ENCODE results near the gene KCNC4. TPM values are rescaled to one million over a fixed set of nuclear protein-coding genes. Genes with fewer than 3 reads are reported as not detected.

Gene KCNC4
- polyA plus RNA-seq, 1 donor from 2014 or later = 0.57 TPM

DNA sequence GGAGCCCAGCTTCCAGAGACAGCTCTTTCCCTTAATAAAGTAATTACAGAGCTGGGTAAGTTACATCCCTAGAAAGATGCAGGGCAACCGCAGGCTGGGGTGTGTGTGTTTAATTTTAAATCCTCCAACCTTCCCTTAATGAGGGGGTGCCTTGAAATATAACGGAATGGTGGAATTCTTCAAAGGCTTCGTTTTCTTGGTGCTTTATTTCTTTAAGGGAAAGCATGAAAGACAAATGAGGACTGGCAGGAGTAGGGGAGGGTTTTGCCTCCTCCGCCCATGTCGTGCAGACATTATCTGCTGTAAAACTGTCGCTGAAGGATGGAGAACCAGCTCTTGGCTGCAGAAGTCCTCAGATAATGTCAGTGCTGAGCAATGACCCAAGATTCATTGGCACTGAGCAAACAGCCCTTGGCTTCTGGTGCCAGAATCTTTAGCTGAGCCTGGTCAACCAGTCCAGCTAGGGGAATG is 44.3 kb upstream of the KCNC4 start:
- Histone ChIP-seq H3K27me3 (ENCODE audit: insufficient read depth, low read depth, low read length) (no peaks in the 10 kb centered on the region), H3K27ac (ENCODE audit: low read length) (no peak overlapping the region), H3K9me2 (ENCODE audit: insufficient read depth, low read length) (no peaks in the 10 kb centered on the region), H3K79me2 (replicated peaks; ENCODE audit: insufficient read depth, low read length) (no peaks in the 10 kb centered on the region), H3K9me3 (ENCODE audit: low read length) (no peaks in the 10 kb centered on the region), H3F3A (ENCODE audit: insufficient read depth, low read length, poor library complexity, severe bottlenecking) (no peaks in the 10 kb centered on the region), H2AFZ (ENCODE audit: low read depth, low read length) (no peak overlapping the region), H3K9ac (ENCODE audit: low read length) (no peak overlapping the region), H4K20me1 (ENCODE audit: insufficient read depth) (no peaks in the 10 kb centered on the region), H3K4me3 (ENCODE audit: low read length) (no peak overlapping the region), H3K36me3 (ENCODE audit: insufficient read depth, low read length) (no peaks in the 10 kb centered on the region), H3K4me2 (ENCODE audit: low read length) (no peak overlapping the region)
- TF ChIP-seq RAD21 (conservative IDR thresholded peaks at IDR 0.05) (no peak), EP300 (conservative IDR thresholded peaks at IDR 0.05; ENCODE audit: poor library complexity, severe bottlenecking) (no peak), SMC3 (conservative IDR thresholded peaks at IDR 0.05; ENCODE audit: poor library complexity) (no peak), EZH2 (IDR thresholded peaks at IDR 0.05; ENCODE audit: borderline replicate concordance, insufficient read depth, low read length, poor library complexity, severe bottlenecking) (no peak), MXI1 (conservative IDR thresholded peaks at IDR 0.05; ENCODE audit: poor library complexity, severe bottlenecking) (no peak), POLR2AphosphoS5 (IDR thresholded peaks at IDR 0.05) (no peak)
- TF ChIP-seq, protein P1, sequence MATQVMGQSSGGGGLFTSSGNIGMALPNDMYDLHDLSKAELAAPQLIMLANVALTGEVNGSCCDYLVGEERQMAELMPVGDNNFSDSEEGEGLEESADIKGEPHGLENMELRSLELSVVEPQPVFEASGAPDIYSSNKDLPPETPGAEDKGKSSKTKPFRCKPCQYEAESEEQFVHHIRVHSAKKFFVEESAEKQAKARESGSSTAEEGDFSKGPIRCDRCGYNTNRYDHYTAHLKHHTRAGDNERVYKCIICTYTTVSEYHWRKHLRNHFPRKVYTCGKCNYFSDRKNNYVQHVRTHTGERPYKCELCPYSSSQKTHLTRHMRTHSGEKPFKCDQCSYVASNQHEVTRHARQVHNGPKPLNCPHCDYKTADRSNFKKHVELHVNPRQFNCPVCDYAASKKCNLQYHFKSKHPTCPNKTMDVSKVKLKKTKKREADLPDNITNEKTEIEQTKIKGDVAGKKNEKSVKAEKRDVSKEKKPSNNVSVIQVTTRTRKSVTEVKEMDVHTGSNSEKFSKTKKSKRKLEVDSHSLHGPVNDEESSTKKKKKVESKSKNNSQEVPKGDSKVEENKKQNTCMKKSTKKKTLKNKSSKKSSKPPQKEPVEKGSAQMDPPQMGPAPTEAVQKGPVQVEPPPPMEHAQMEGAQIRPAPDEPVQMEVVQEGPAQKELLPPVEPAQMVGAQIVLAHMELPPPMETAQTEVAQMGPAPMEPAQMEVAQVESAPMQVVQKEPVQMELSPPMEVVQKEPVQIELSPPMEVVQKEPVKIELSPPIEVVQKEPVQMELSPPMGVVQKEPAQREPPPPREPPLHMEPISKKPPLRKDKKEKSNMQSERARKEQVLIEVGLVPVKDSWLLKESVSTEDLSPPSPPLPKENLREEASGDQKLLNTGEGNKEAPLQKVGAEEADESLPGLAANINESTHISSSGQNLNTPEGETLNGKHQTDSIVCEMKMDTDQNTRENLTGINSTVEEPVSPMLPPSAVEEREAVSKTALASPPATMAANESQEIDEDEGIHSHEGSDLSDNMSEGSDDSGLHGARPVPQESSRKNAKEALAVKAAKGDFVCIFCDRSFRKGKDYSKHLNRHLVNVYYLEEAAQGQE (IDR thresholded peaks at IDR 0.05; ENCODE audit: borderline replicate concordance) = no peak

DNA sequence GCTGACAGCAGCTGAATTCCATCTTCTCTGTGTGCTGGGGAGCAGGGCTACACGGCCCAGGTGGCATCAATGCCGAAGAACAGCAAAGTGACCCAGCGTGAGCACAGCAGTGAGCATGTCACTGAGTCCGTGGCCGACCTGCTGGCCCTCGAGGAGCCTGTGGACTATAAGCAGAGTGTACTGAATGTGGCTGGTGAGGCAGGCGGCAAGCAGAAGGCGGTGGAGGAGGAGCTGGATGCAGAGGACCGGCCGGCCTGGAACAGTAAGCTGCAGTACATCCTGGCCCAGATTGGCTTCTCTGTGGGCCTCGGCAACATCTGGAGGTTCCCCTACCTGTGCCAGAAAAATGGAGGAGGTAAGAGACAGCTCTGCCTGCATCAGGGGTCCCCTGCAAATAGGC is 43.3 kb upstream of the KCNC4 start:
- no peak overlapping the region for H3K4me3 ChIP-seq (ENCODE audit: low read length)
- no peak overlapping the region for H3K27ac ChIP-seq (ENCODE audit: low read length)
- H2AFZ ChIP-seq (ENCODE audit: low read depth, low read length) = no peak overlapping the region
- no peaks in the 10 kb centered on the region for H4K20me1 ChIP-seq (ENCODE audit: insufficient read depth)
- no peaks in the 10 kb centered on the region for H3K36me3 ChIP-seq (ENCODE audit: insufficient read depth, low read length)
- no peaks in the 10 kb centered on the region for H3K79me2 ChIP-seq (replicated peaks; ENCODE audit: insufficient read depth, low read length)
- no peaks in the 10 kb centered on the region for H3K9me3 ChIP-seq (ENCODE audit: low read length)
- no peaks in the 10 kb centered on the region for H3K27me3 ChIP-seq (ENCODE audit: insufficient read depth, low read depth, low read length)
- H3K4me2 ChIP-seq (ENCODE audit: low read length) = no peak overlapping the region
- H3K9ac ChIP-seq (ENCODE audit: low read length) = no peak overlapping the region
- TF ChIP-seq POLR2AphosphoS5 (IDR thresholded peaks at IDR 0.05) (no peak), SMC3 (conservative IDR thresholded peaks at IDR 0.05; ENCODE audit: poor library complexity) (no peak), EP300 (conservative IDR thresholded peaks at IDR 0.05; ENCODE audit: poor library complexity, severe bottlenecking) (no peak)
- TF ChIP-seq, protein P2, sequence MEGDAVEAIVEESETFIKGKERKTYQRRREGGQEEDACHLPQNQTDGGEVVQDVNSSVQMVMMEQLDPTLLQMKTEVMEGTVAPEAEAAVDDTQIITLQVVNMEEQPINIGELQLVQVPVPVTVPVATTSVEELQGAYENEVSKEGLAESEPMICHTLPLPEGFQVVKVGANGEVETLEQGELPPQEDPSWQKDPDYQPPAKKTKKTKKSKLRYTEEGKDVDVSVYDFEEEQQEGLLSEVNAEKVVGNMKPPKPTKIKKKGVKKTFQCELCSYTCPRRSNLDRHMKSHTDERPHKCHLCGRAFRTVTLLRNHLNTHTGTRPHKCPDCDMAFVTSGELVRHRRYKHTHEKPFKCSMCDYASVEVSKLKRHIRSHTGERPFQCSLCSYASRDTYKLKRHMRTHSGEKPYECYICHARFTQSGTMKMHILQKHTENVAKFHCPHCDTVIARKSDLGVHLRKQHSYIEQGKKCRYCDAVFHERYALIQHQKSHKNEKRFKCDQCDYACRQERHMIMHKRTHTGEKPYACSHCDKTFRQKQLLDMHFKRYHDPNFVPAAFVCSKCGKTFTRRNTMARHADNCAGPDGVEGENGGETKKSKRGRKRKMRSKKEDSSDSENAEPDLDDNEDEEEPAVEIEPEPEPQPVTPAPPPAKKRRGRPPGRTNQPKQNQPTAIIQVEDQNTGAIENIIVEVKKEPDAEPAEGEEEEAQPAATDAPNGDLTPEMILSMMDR (IDR thresholded peaks at IDR 0.05; ENCODE audit: poor library complexity, severe bottlenecking) = no peak
- no peaks in the 10 kb centered on the region for H3K9me2 ChIP-seq (ENCODE audit: insufficient read depth, low read length)
- no peaks in the 10 kb centered on the region for H3F3A ChIP-seq (ENCODE audit: insufficient read depth, low read length, poor library complexity, severe bottlenecking)
